GM12891 (cell line): ENCODE measurements around the gene GATAD2B.

Source experiments
- POLR2A ChIP-seq: IDR thresholded peaks from 2 replicates; pipeline ENCODE4 v1.6.1; 2011; ENCODE audit warnings: low read depth, low read length, control low read depth
- POLR2AphosphoS5 ChIP-seq: IDR thresholded peaks from 2 replicates; pipeline ENCODE4 v1.6.1; 2011; ENCODE audit warnings: low read depth, low read length, control low read depth
- TAF1 ChIP-seq: IDR thresholded peaks from 2 replicates; pipeline ENCODE4 v1.6.1; 2011; ENCODE audit warnings: low read depth, low read length, control low read depth

- TF ChIP-seq POLR2A: peak; percentile 32; the same call in 1 of the 2 replicates
- no peak for TF ChIP-seq TAF1
- TF ChIP-seq POLR2AphosphoS5: no peak; the same call in 1 of the 2 replicates
These were observed 448 bp downstream of the GATAD2B start for GRCh38 chr1:153922076-153922971.
